A204.1 (cell line): ENCODE measurements around the gene ZNF428.
"Not testable (repeated sequence)": the region's sequence is repeated elsewhere in the genome, so short reads cannot be mapped to it uniquely, and the experiment has no call there.

Source experiments
- FAIRE-seq: peaks from 2 replicates; lab custom pipeline; 2012; peaks lifted over from hg19 to GRCh38; lab: Jason Lieb, UNC

The ZNF428 gene, protein sequence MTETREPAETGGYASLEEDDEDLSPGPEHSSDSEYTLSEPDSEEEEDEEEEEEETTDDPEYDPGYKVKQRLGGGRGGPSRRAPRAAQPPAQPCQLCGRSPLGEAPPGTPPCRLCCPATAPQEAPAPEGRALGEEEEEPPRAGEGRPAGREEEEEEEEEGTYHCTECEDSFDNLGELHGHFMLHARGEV

GRCh38 chr19:43619262-43620060, at the start of gene ZNF428:
Gene ZNF428 (minus strand): TSS chr19:43619629. CDS start chr19:43614304, 5,325 bp downstream.
- no peak for FAIRE-seq

GRCh38 chr19:43668406-43669109, 49.1 kb upstream of the ZNF428 start:
- peak; percentile 97 for FAIRE-seq

- FAIRE-seq: no peak
Observed at GRCh38 chr19:43667876-43668405, 48.5 kb upstream of the ZNF428 start.

GRCh38 chr19:43667126-43667875, 47.9 kb upstream of the ZNF428 start:
- no peak for FAIRE-seq

DNA sequence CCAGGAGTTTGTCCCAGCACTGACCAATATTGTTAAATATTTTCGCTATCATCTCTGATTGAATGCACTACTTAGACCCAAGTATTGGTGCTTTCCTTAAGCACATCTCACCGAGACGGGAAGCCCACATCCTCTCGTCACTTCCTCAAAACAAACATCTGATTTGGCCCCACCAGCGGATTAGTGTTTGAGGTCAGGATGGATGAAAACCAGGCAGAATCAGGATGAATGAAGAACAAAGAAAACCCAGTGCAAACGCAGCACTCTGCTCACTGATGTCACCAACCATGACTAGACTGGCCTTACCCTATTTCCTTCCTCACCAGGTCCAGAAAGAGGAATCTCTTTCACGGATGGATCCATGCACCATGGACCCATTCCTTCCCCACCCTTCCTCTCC, 44.6 kb upstream of the ZNF428 start:
- no peak for FAIRE-seq

- FAIRE-seq: no peak
Observed at GRCh38 chr19:43662487-43662886, 43.1 kb upstream of the ZNF428 start.

GRCh38 chr19:43660971-43661360, 41.5 kb upstream of the ZNF428 start:
- no peak for FAIRE-seq

DNA sequence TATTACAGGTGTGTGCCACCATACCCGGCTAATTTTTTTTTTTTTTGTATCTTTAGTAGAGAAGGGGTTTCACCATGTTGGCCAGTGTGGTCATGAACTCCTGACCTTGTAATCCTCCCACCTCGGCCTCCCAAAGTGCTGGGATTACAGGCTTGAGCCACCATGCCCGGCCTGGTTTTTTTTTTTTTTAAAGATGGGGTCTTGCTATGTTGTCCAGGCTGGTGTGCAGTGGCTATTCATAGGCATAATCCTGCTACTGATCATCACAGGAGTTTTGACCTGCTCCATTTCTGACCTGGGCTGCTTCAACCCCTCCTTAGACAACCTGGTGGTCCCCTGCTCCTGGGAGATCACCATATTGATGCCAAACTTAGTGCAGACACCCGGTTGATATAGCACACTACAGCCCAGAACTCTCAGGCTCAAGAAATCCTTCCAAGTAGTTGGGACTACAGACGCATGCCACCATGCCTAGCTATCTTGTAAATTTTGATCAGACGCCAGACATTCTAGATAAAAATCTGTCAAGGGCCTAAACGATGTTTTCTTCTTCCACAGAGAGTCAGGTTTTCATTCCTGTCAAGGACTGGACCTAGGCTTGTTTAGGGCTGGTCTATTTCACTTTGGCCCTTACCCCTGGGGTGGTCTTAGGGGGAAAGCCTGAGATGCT, 41.0 kb upstream of the ZNF428 start:
- FAIRE-seq: no peak

- FAIRE-seq: no peak
Observed at GRCh38 chr19:43658494-43658893, 39.1 kb upstream of the ZNF428 start.

- FAIRE-seq: no peak
Observed at GRCh38 chr19:43658001-43658400, 38.6 kb upstream of the ZNF428 start.

GRCh38 chr19:43656436-43656835, 37.0 kb upstream of the ZNF428 start:
- FAIRE-seq: no peak

GRCh38 chr19:43652546-43652874, 33.1 kb upstream of the ZNF428 start:
- FAIRE-seq: no peak

GRCh38 chr19:43651758-43652545, 32.5 kb upstream of the ZNF428 start:
- FAIRE-seq: peak; percentile 60

DNA sequence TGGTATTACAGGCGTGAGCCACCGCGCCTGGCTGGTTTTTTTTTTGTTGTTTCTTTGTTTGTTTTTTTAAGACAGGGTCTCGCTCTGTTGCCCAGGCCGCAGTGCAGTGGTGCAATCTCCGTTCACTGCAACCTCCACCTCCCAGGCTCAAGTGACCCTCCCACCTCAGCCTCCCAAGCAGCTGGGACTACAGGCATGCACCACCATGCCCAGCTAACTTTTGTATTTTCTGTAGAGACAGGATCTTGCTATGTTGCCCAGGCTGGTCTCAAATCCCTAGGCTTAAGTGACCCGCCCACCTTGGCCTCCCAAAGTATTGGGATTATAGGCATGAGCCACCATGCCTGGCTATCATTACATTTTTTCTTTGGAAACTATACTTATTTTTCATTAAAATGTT, 30.8 kb upstream of the ZNF428 start:
- FAIRE-seq: not testable (repeated sequence)

- no peak for FAIRE-seq
Observed at GRCh38 chr19:43649514-43649913, 30.1 kb upstream of the ZNF428 start.

DNA sequence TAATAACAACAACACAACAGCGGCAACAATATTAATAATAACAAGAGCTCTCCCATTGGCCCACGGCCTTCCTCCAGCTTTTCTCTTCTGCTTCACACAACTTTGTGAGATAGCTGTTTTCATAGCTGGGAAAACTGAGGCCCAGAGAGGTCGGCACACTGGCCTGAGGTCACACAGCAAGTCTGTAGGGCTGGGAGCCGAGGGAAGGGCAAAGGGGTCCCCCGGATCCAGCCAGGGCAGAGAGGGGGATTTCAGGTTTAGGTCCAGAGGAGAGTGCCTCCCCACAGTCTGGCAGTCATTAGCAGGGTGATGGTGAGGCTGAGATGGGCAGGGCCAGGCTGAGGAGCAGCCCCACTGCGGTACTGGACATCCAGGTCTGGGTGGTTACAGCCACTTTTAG, 29.2 kb upstream of the ZNF428 start:
- FAIRE-seq: no peak

DNA sequence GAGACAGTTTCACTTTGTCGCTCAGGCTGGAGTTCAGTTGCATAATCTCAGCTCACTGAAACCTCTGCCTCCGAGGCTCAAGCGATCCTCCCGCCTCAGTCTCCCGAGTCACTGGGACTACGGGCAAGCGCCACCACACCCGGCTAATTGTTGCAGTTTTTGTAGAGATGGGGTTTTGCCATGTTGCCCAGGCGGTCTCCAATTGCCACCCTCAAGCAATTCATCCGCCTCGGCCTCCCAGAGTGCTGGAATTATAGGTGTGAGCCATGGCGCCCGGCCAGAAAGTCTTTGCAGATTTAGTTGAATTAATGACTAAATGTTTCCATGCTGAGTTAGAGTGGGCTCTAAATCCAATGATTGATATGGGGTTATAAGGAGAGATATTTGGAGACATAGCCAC, 24.8 kb upstream of the ZNF428 start:
- FAIRE-seq: no peak

DNA sequence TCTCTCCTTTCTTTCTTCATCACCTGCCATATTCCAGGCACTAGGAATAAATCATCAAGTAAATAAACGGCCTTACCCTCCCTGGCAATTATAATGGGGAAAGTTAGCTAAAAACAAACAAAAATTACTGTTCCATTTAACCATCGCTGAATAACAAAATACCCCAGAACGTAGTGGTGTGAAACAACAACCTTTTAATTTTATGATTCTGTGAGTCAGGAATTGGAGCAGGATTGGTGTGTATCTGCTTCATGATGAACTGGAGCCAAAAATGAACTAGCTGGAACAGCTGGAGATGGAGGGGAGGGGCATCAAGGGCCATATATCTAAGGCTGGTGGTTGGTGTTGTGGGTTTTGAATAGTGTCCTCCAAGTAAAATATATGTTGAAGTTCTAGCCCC, 23.9 kb upstream of the ZNF428 start:
- FAIRE-seq: no peak

DNA sequence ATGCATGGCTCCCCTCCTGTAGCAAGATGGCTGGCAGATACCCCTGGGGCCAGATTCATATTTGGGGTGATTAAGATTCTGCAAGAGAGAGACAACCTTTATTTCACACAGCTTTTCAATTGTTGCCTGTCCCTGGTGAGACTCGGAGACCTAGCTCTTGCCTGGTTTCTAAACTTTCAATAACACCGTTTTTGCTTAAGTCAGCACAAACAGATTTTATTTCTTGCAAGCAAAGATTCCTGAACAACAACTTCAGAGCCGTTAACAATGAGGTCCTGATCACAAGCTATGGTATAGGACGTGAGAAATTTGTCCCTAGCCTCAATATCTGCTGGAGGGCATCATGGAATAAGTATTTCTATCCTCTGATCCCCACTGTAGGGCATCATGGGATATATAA, 23.1 kb upstream of the ZNF428 start:
- FAIRE-seq: no peak

DNA sequence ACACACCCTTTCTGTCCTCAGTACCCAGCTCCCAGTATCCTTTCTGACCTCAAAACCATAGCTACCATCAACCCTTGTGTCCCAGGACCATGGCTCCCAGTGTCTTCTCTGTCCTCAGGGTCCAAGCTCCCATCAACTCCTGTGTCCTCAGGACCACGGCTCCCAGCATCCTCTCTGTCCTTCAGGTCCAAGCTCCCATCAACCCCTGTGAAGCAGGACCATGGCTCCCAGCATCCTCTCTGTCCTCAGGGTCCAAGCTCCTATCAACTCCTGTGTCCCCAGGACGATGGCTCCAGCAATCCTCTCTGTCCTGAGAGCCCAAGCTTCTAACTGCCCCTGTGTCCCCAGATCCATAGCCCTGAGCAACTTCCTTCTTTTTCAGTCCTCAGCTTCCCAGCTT, 21.9 kb upstream of the ZNF428 start:
- no peak for FAIRE-seq

DNA sequence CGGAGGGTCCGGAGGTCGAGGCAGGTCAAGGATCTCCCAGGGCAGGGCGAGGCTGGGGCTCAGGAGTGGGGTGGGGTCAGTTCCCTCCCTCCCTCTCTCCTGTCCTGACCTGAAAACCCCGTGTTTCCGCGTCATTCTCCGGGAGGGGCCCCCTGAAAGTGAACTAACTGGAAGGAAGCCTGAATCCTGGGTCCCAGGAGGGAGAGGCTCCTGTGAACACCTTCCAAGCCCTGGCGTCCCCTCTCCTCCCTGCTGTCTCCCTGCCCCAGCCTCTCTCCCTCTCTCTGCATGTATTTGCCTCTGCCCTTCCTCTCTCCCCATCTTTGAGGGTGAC, 21.0 kb upstream of the ZNF428 start:
- FAIRE-seq: no peak
